ENCODE measurements around the gene INTS15.

GRCh38 chr7:6647541-6647940, 57.7 kb downstream of the INTS15 start:
- TF ChIP-seq POLR2AphosphoS5 (IDR thresholded peaks at IDR 0.05) (no peak), CTCF (IDR thresholded peaks at IDR 0.05; ENCODE audit: poor library complexity, severe bottlenecking) (no peak), EZH2 (IDR thresholded peaks at IDR 0.05; ENCODE audit: borderline replicate concordance, insufficient read depth, low read length, poor library complexity, severe bottlenecking) (no peak), TAF1 (IDR thresholded peaks at IDR 0.05; ENCODE audit: low read depth) (no peak), EP300 (conservative IDR thresholded peaks at IDR 0.05; ENCODE audit: poor library complexity, severe bottlenecking) (no peak), REST (IDR thresholded peaks at IDR 0.05; ENCODE audit: borderline replicate concordance) (no peak), RAD21 (conservative IDR thresholded peaks at IDR 0.05) (no peak)
